HepG2 (cell line): ENCODE data around the gene PTGR2. TPM values are rescaled to one million over a fixed set of nuclear protein-coding genes. Genes with fewer than 3 reads are reported as not detected.

ENCODE experiments used
- ELF1 ChIP-seq: sonication (generic); formaldehyde crosslinking; IDR thresholded peaks from 2 replicates; pipeline ENCODE4 v1.4.0; 2020; ENCODE audit warnings: missing genetic modification reagents
- FLYWCH1 ChIP-seq: sonication (generic); formaldehyde crosslinking; IDR thresholded peaks from 2 replicates; pipeline ENCODE4 v1.8.1; 2023; ENCODE audit warnings: mild to moderate bottlenecking, missing genetic modification reagents
- HDAC2 ChIP-seq: sonication (generic); formaldehyde crosslinking; IDR thresholded peaks from 2 replicates; pipeline ENCODE4 v1.4.0; 2020; ENCODE audit warnings: missing genetic modification reagents
- KAT2B ChIP-seq: fragments of 150-350 bp; IDR thresholded peaks from 2 replicates; pipeline ENCODE4 v1.6.1; 2014; ENCODE audit warnings: low read depth, low read length, borderline replicate concordance
- KLF11 ChIP-seq: IDR thresholded peaks from 2 replicates; pipeline ENCODE4 v1.6.1; 2016; ENCODE audit warnings: missing compliant biosample characterization
- NR2C2 ChIP-seq: sonication (generic); formaldehyde crosslinking; IDR thresholded peaks from 2 replicates; pipeline ENCODE4 v1.4.0; 2020; ENCODE audit warnings: missing genetic modification reagents, mild to moderate bottlenecking, moderate library complexity, borderline replicate concordance
- RFX5 ChIP-seq: IDR thresholded peaks from 2 replicates; pipeline ENCODE4 v1.6.1; 2011; ENCODE audit warnings: low read depth, low read length, improper control_type of control experiment
- YY1 ChIP-seq: IDR thresholded peaks from 2 replicates; pipeline ENCODE4 v1.6.1; 2011; ENCODE audit warnings: low read length, low read depth, moderate library complexity, mild to moderate bottlenecking; ENCODE audit not compliant: insufficient read depth, insufficient replicate concordance
- ZBTB7B ChIP-seq: sonication (generic); formaldehyde crosslinking; IDR thresholded peaks from 2 replicates; pipeline ENCODE4 v1.4.0; 2020; ENCODE audit warnings: missing genetic modification reagents
- ZNF326 ChIP-seq: sonication (generic); formaldehyde crosslinking; IDR thresholded peaks from 2 replicates; pipeline ENCODE4 v1.4.0; 2020; ENCODE audit warnings: missing genetic modification reagents, borderline replicate concordance
- ZNF530 ChIP-seq: sonication (generic); formaldehyde crosslinking; IDR thresholded peaks from 2 replicates; pipeline ENCODE4 v1.5.0; 2020; ENCODE audit warnings: low read depth, mild to moderate bottlenecking, missing genetic modification reagents
- polyA plus RNA-seq, 8 experiments: library from polyadenylated mRNA; depleted of rRNA in 3 of 8; stranded (reverse) in 7 of 8; unstranded in 1 of 8; fragments of >200 nt; fragmentation: Illumina TruSeq in 4 of 8; extraction: Trizol in 4 of 8; gene quantifications; 2 replicates each; pipeline versions ENCODE4 v1.2.1 to v1.2.3, GENCODE V29; 2011 to 2016; ENCODE audit warnings: low read depth in 4 of 8, missing spikeins in 1 of 8, mixed read lengths in 1 of 8; ENCODE audit not compliant: insufficient read depth in 1 of 8
- total RNA-seq, 5 experiments: library from RNA; depleted of rRNA; stranded (reverse); fragments of >200 nt; fragmentation: Illumina TruSeq; extraction: Trizol; gene quantifications; 2 replicates each; pipeline ENCODE4 v1.2.3, GENCODE V29; 2016; ENCODE audit warnings: low read depth in 1 of 5
- TF ChIP-seq, protein P1 (sequence below): IDR thresholded peaks from 2 replicates; pipeline ENCODE4 v1.6.1; 2016; ENCODE audit warnings: mild to moderate bottlenecking, missing biosample characterization, missing genetic modification reagents
- TF ChIP-seq, protein P2 (sequence below): sonication (generic); formaldehyde crosslinking; IDR thresholded peaks from 2 replicates; pipeline ENCODE4 v1.9.0; 2021; ENCODE audit warnings: missing genetic modification reagents, mild to moderate bottlenecking, borderline replicate concordance
- TF ChIP-seq, protein P3 (sequence below): sonication (generic); formaldehyde crosslinking; IDR thresholded peaks from 2 replicates; pipeline ENCODE4 v1.4.0; 2020; ENCODE audit warnings: missing genetic modification reagents, borderline replicate concordance
- TF ChIP-seq, protein P4 (sequence below): sonication (generic); formaldehyde crosslinking; IDR thresholded peaks from 2 replicates; pipeline ENCODE4 v1.5.0; 2020; ENCODE audit warnings: mild to moderate bottlenecking, missing genetic modification reagents
- TF ChIP-seq, protein P5 (sequence below): sonication (generic); formaldehyde crosslinking; IDR thresholded peaks from 2 replicates; pipeline ENCODE4 v1.4.0; 2020; ENCODE audit warnings: missing genetic modification reagents
- TF ChIP-seq, protein P6 (sequence below): sonication (generic); formaldehyde crosslinking; IDR thresholded peaks from 2 replicates; pipeline ENCODE4 v1.5.0; 2020; ENCODE audit warnings: mild to moderate bottlenecking, missing genetic modification reagents, moderate library complexity

The PTGR2 gene
- total and polyA plus RNA-seq, 2 of the 13 experiments (the other 11 are each of a cell fraction or from before 2014, with no cell fraction given), result 3.0 to 4.3 TPM

DNA sequence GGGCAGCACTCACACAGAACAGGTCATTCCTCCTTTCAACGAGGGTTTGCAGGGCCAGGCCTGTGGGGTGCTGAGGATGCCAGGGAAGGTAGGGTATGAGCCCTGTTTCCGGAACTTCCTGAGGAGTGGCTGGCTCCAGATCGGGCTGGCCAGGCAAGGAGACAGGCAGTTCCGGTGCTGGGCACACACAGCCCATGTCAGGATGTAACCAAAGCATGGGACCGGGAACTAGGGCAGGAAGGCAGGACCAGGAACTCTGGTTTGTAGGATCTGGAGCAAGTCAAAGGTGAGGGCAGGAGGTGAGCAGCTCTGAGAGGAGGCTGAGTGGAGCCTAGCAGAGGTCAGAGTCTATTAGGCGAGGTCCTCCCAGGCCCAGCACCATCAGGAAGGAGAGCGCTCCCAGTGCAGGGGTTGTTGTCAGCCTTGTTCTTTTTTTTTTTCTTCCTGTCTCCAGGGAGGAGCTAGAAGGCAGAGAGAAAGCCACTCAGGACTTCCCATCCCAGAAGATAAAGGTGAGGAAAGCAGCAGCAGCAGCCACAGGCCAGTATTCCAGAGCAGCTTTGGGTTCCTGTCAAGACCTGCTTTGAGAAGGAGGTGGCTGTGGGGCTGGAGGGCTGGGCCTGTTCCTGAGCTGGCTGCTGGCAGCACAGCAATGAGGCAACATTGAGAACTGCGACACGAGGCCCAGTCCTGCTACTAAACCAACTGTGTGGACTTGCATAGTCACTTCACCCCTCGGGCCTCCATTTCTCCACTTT lies 49.0 kb upstream of the PTGR2 start (continued):
- TF ChIP-seq ZNF326 (CRISPR knock-in tag) (no peak), ZBTB7B (CRISPR knock-in tag) (no peak), RFX5 (no peak), KAT2B (no peak), NR2C2 (no peak), YY1 (no peak), FLYWCH1 (CRISPR knock-in tag) (no peak), ELF1 (CRISPR knock-in tag) (peak; percentile 69), KLF11 (CRISPR knock-in tag) (no peak), ZNF530 (CRISPR knock-in tag) (no peak), HDAC2 (CRISPR knock-in tag) (peak; percentile 24; the same call in 1 of the 2 replicates)
- TF ChIP-seq, protein P1, sequence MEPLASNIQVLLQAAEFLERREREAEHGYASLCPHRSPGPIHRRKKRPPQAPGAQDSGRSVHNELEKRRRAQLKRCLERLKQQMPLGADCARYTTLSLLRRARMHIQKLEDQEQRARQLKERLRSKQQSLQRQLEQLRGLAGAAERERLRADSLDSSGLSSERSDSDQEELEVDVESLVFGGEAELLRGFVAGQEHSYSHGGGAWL (CRISPR knock-in tag), result no peak
- TF ChIP-seq, protein P2, sequence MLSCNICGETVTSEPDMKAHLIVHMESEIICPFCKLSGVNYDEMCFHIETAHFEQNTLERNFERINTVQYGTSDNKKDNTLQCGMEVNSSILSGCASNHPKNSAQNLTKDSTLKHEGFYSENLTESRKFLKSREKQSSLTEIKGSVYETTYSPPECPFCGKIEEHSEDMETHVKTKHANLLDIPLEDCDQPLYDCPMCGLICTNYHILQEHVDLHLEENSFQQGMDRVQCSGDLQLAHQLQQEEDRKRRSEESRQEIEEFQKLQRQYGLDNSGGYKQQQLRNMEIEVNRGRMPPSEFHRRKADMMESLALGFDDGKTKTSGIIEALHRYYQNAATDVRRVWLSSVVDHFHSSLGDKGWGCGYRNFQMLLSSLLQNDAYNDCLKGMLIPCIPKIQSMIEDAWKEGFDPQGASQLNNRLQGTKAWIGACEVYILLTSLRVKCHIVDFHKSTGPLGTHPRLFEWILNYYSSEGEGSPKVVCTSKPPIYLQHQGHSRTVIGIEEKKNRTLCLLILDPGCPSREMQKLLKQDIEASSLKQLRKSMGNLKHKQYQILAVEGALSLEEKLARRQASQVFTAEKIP, result no peak
- TF ChIP-seq, protein P3, sequence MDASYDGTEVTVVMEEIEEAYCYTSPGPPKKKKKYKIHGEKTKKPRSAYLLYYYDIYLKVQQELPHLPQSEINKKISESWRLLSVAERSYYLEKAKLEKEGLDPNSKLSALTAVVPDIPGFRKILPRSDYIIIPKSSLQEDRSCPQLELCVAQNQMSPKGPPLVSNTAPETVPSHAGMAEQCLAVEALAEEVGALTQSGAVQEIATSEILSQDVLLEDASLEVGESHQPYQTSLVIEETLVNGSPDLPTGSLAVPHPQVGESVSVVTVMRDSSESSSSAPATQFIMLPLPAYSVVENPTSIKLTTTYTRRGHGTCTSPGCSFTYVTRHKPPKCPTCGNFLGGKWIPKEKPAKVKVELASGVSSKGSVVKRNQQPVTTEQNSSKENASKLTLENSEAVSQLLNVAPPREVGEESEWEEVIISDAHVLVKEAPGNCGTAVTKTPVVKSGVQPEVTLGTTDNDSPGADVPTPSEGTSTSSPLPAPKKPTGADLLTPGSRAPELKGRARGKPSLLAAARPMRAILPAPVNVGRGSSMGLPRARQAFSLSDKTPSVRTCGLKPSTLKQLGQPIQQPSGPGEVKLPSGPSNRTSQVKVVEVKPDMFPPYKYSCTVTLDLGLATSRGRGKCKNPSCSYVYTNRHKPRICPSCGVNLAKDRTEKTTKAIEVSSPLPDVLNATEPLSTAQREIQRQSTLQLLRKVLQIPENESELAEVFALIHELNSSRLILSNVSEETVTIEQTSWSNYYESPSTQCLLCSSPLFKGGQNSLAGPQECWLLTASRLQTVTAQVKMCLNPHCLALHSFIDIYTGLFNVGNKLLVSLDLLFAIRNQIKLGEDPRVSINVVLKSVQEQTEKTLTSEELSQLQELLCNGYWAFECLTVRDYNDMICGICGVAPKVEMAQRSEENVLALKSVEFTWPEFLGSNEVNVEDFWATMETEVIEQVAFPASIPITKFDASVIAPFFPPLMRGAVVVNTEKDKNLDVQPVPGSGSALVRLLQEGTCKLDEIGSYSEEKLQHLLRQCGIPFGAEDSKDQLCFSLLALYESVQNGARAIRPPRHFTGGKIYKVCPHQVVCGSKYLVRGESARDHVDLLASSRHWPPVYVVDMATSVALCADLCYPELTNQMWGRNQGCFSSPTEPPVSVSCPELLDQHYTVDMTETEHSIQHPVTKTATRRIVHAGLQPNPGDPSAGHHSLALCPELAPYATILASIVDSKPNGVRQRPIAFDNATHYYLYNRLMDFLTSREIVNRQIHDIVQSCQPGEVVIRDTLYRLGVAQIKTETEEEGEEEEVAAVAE (CRISPR knock-in tag), result peak; percentile 35; the same call in 1 of the 2 replicates
- TF ChIP-seq, protein P4, sequence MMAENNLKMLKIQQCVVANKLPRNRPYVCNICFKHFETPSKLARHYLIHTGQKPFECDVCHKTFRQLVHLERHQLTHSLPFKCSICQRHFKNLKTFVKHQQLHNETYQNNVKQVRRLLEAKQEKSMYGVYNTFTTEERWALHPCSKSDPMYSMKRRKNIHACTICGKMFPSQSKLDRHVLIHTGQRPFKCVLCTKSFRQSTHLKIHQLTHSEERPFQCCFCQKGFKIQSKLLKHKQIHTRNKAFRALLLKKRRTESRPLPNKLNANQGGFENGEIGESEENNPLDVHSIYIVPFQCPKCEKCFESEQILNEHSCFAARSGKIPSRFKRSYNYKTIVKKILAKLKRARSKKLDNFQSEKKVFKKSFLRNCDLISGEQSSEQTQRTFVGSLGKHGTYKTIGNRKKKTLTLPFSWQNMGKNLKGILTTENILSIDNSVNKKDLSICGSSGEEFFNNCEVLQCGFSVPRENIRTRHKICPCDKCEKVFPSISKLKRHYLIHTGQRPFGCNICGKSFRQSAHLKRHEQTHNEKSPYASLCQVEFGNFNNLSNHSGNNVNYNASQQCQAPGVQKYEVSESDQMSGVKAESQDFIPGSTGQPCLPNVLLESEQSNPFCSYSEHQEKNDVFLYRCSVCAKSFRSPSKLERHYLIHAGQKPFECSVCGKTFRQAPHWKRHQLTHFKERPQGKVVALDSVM (CRISPR knock-in tag), result peak; percentile 55; the same call in 1 of the 2 replicates
- TF ChIP-seq, protein P5, sequence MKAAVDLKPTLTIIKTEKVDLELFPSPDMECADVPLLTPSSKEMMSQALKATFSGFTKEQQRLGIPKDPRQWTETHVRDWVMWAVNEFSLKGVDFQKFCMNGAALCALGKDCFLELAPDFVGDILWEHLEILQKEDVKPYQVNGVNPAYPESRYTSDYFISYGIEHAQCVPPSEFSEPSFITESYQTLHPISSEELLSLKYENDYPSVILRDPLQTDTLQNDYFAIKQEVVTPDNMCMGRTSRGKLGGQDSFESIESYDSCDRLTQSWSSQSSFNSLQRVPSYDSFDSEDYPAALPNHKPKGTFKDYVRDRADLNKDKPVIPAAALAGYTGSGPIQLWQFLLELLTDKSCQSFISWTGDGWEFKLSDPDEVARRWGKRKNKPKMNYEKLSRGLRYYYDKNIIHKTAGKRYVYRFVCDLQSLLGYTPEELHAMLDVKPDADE, result no peak
- TF ChIP-seq, protein P6, sequence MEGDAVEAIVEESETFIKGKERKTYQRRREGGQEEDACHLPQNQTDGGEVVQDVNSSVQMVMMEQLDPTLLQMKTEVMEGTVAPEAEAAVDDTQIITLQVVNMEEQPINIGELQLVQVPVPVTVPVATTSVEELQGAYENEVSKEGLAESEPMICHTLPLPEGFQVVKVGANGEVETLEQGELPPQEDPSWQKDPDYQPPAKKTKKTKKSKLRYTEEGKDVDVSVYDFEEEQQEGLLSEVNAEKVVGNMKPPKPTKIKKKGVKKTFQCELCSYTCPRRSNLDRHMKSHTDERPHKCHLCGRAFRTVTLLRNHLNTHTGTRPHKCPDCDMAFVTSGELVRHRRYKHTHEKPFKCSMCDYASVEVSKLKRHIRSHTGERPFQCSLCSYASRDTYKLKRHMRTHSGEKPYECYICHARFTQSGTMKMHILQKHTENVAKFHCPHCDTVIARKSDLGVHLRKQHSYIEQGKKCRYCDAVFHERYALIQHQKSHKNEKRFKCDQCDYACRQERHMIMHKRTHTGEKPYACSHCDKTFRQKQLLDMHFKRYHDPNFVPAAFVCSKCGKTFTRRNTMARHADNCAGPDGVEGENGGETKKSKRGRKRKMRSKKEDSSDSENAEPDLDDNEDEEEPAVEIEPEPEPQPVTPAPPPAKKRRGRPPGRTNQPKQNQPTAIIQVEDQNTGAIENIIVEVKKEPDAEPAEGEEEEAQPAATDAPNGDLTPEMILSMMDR (CRISPR knock-in tag), result peak; percentile 12; the same call in 1 of the 2 replicates
